ENCODE results near the gene SF3A2.
"Not testable (repeated sequence)": the region's sequence is repeated elsewhere in the genome, so short reads cannot be mapped to it uniquely, and the experiment has no call there.

Gene SF3A2

GRCh38 chr19:2274931-2275535 is 38.4 kb downstream of the SF3A2 start:
- DNase-seq (ENCODE audit: low spot score): peak; percentile 79

- no peak for DNase-seq (ENCODE audit: low spot score)
Observed at GRCh38 chr19:2275588-2276428, 39.2 kb downstream of the SF3A2 start.

- DNase-seq (ENCODE audit: low spot score): no peak
Observed at GRCh38 chr19:2276429-2276986, 39.9 kb downstream of the SF3A2 start.

- no peak for DNase-seq (ENCODE audit: low spot score)
Observed at GRCh38 chr19:2277138-2277537, 40.5 kb downstream of the SF3A2 start.

GRCh38 chr19:2278459-2279158 is 42.0 kb downstream of the SF3A2 start:
- no peak for DNase-seq (ENCODE audit: low spot score)

GRCh38 chr19:2280633-2281264 is 44.1 kb downstream of the SF3A2 start:
- no peak for DNase-seq (ENCODE audit: low spot score)

- DNase-seq (ENCODE audit: low spot score): not testable (repeated sequence)
Observed at GRCh38 chr19:2281265-2282061, 44.8 kb downstream of the SF3A2 start.

GRCh38 chr19:2282062-2282861 is 45.6 kb downstream of the SF3A2 start, which contains the start of gene PEAK3:
Gene PEAK3 (minus strand): TSS chr19:2282175. CDS start chr19:2280931, 1,244 bp downstream.
- peak; percentile 49 for DNase-seq (ENCODE audit: low spot score)

- no peak for DNase-seq (ENCODE audit: low spot score)
Observed at GRCh38 chr19:2282862-2283237, 46.2 kb downstream of the SF3A2 start.

GRCh38 chr19:2283835-2284507 is 47.3 kb downstream of the SF3A2 start:
- DNase-seq (ENCODE audit: low spot score): no peak

- DNase-seq (ENCODE audit: low spot score): no peak
Observed at GRCh38 chr19:2286402-2287140, 49.9 kb downstream of the SF3A2 start.

- DNase-seq (ENCODE audit: low spot score): no peak
Observed at GRCh38 chr19:2287585-2288337, 51.1 kb downstream of the SF3A2 start.

GRCh38 chr19:2288338-2288817 is 51.8 kb downstream of the SF3A2 start:
- DNase-seq (ENCODE audit: low spot score): no peak

GRCh38 chr19:2288818-2289713 is 52.4 kb downstream of the SF3A2 start:
- DNase-seq (ENCODE audit: low spot score): no peak

GRCh38 chr19:2289714-2290435 is 53.3 kb downstream of the SF3A2 start:
- DNase-seq (ENCODE audit: low spot score): no peak

- DNase-seq (ENCODE audit: low spot score): no peak
Observed at GRCh38 chr19:2290441-2291184, 54.0 kb downstream of the SF3A2 start.
